GM19324 (cell line): Measurements from ENCODE around the gene MAPK8IP3.

Experiments used
- ATAC-seq: cut with Tn5 transposase; IDR thresholded peaks from one replicate; pipeline ENCODE4 v1.9.1; 2021; ENCODE audit warnings: mild to moderate bottlenecking, moderate library complexity; ENCODE audit not compliant: unreplicated experiment, low FRiP score

The MAPK8IP3 gene

DNA sequence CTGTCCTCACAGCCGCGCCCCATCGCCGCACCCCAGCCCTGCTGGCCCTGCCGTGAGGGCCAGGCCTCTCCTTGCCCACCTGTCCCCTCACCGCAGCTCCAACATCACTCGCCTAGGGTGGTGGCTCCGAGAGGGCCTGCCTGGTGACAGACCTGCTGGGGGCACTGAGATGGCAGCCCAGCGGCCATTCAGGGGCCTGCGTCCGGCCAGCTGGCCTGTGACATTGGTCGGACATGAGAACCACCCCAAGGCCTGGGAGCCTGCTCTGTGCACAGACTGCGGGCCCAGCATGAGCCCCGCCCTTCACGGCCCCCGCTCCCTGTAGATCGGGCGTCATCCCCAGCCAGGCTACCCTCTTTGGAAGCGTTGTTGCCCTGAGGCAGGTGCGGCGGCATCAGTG is 53.5 kb downstream of the MAPK8IP3 start:
- ATAC-seq, result no peak

- no peak for ATAC-seq
These were observed 54.9 kb downstream of the MAPK8IP3 start for GRCh38 chr16:1760911-1761310.

GRCh38 chr16:1761751-1762150 is 55.8 kb downstream of the MAPK8IP3 start:
- no peak for ATAC-seq

GRCh38 chr16:1762196-1762878 is 56.3 kb downstream of the MAPK8IP3 start:
- ATAC-seq, result no peak

- no peak for ATAC-seq
These were observed 57.0 kb downstream of the MAPK8IP3 start for GRCh38 chr16:1762879-1763520.

DNA sequence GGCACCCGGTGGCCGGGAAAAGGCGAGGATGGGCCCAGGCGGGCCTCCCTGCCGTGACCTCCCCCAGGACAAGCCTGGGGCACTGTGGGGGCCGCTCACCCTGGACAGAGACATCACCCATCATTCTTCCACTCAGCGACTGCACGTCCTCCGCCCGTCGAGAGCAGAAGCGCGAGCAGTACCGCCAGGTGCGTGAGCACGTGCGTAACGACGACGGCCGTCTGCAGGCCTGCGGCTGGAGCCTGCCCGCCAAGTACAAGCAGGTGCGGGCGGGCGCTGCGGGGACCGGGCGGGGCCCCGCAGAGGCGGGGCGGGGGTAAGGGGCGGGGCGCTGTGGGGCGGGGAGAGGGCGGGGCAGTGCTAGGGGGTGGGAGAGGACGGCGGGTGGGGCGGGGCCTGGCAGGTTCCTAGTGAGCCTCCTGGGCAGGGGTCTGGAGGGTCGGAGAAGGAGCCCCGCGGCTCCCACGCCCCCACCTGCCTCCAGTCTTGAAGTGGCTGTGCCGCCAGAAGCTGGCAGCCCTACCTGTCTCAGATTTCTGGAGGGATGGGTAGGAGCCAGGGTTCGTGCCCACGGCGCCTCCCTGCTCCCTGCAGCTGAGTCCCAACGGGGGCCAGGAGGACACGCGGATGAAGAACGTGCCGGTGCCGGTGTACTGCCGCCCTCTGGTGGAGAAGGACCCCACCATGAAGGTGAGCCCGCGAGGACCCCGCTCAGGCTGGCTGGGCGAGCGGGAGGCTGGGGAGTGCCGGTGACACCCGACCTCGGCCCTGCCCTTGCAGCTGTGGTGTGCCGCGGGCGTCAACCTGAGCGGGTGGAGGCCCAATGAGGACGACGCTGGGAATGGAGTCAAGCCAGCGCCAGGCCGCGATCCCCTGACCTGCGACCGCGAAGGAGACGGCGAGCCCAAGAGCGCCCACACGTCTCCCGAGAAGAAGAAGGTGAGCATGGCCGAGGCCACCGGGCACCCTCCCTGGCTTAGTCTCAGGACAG is 57.8 kb downstream of the MAPK8IP3 start:
- ATAC-seq, result no peak

DNA sequence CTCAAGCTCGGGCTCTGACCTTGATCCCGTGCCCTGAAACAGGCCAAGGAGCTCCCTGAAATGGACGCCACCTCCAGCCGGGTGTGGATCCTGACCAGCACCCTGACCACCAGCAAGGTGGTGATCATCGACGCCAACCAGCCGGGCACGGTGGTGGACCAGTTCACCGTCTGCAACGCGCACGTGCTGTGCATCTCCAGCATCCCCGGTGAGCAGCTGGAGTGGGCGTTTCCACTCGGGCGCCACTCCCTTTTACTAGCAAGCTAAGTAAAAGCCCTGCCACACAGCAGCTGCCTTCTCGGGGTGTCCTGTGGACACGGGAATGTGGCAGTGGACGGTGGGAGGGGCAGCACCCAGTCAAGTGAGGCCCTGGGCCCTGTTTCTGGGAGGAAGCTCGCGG is 59.0 kb downstream of the MAPK8IP3 start:
- no peak for ATAC-seq

GRCh38 chr16:1765826-1766225 is 59.8 kb downstream of the MAPK8IP3 start:
- ATAC-seq, result no peak

DNA sequence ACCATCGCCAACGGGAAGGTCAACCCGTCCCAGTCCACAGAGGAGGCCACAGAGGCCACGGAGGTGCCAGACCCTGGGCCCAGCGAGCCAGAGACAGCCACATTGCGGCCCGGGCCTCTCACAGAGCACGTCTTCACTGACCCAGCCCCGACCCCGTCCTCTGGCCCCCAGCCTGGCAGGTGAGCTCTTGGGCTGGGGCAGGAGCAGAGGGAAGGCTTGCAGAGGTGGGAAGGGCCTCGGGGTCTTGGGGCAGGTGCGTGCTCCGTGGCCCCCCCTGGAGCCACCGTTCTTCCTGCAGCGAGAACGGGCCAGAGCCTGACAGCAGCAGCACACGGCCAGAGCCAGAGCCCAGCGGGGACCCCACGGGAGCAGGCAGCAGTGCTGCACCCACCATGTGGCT is 60.2 kb downstream of the MAPK8IP3 start:
- ATAC-seq, result no peak

DNA sequence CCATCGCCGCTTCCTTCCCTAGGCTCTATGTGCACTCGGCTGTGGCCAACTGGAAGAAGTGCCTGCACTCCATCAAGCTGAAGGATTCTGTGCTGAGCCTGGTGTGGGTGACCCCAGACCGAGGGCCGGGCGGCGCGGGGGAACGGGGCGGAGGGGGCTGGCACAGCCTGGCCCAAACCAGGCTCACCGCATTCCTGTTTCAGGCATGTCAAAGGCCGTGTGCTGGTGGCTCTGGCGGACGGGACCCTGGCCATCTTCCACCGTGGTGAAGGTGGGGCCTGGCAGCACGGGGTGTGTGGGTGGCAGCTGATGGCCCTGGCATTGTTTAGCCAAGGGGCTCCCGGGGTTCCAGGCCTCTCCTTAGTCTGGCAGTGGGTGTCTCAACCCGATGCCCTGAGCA is 60.7 kb downstream of the MAPK8IP3 start:
- ATAC-seq, result no peak

DNA sequence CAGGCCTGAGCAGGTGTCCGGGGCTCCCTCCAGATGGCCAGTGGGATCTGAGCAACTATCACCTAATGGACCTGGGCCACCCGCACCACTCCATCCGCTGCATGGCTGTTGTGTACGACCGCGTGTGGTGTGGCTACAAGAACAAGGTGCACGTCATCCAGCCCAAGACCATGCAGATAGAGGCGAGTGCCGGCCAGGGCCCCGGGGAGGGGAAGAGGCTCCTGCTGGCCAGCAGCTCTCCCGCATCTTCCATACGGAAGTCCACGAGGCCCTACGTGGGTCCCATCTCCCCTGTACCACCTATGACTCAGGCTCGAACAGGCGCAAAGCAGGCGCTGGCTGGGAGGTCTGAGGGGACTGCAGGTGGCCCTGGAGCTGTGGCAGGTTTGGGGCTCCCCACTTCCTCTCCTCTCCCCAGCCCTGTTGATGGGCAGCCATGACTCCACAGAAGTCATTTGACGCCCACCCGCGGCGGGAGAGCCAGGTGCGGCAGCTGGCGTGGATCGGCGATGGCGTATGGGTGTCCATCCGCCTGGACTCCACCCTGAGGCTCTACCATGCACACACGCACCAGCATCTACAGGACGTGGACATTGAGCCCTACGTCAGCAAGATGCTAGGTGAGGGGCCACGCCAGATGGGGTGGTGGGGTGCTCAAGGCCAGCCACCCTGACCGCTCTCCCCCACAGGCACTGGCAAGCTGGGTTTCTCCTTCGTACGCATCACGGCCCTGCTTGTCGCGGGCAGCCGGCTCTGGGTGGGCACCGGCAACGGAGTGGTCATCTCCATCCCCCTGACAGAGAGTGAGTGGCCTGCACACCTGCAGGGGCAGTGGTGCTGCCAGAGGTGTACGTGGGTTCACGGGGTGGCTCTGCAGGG is 61.4 kb downstream of the MAPK8IP3 start:
- ATAC-seq, result no peak

DNA sequence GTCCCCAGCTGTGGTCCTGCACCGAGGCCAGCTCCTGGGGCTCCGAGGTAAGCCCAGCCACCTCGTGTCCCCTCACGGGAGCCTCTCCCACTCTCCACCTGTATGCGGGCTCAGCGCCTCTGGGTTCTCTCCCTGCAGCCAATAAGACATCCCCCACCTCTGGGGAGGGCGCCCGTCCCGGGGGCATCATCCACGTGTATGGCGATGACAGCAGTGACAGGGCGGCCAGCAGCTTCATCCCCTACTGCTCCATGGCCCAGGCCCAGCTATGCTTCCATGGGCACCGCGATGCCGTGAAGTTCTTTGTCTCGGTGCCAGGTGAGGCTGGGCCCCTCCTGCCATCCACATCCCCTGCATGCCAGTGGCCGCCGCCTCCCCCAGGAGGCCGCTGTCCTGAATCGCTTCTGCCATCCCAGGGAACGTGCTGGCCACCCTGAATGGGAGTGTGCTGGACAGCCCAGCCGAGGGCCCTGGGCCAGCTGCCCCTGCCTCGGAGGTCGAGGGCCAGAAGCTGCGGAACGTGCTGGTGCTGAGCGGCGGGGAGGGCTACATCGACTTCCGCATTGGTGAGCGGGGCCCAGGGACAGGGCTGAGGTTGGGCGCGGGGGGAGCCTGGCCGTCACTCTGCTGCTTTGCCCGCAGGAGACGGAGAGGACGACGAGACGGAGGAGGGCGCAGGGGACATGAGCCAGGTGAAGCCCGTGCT is 62.2 kb downstream of the MAPK8IP3 start:
- ATAC-seq, result no peak

DNA sequence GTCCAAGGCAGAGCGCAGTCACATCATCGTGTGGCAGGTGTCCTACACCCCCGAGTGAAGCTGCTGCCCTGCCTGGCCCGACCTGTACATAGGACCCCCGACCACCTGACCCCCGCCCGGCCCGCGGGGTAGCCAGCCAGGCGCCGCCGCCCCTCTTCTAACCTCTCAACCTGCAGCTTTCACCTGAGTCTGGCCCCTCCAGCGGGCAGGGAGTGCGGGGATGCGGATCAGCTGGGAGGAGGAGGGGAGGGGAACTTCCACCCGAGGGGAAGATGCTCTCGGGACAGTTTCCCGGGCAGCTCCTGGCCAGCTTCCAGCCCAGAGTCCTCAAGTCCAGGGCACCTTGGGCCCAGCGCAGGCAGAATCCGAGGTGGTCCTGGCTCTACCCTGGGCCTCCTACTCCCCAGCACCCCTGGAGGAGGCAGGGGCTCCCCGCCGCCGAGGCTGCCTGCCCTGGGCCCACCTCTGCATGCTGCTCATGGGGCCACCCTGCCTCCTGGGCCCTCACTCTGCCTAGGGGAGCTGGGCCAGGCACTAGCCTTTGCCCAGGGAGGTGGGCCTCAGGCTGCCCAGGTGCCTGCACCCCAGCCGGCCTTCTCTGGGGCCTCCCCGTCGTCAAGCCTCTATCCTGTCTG is 62.9 kb downstream of the MAPK8IP3 start:
- no peak for ATAC-seq

GRCh38 chr16:1769402-1770300 is 63.7 kb downstream of the MAPK8IP3 start:
- ATAC-seq, result no peak

- ATAC-seq, result no peak
These were observed 64.6 kb downstream of the MAPK8IP3 start for GRCh38 chr16:1770328-1771187.

GRCh38 chr16:1771188-1771863 is 65.3 kb downstream of the MAPK8IP3 start, which contains the start of gene NME3:
NME3 (minus strand) TSS chr16:1771543; CDS start chr16:1771534, 9 bp downstream.
- ATAC-seq, result no peak
